Measurements from ENCODE around the gene STEAP4. TPM values are rescaled to one million over a fixed set of nuclear protein-coding genes. Genes with fewer than 3 reads are reported as not detected.

Gene STEAP4
- total and polyA plus RNA-seq, 12 donors: 0.33 to 338 (median 200) TPM

- WGBS, 4 donors: 31 to 50% (median 40%) methylated on average over 2 of the region's 2 CpGs
- Histone ChIP-seq H3K36me3 (replicated peaks in 1 of 2) (no peaks in the 10 kb centered on the region), H3K9me3 (replicated peaks in 1 of 3) (no peaks in the 10 kb centered on the region), H3K4me1 (replicated peaks in 1 of 2) (peaks cover 12 to 16% of the 10 kb centered on the region in 2 donors), H3K4me3 (no peak overlapping the region), H3K27ac (peak overlapping the region in 3 of 5 donors; percentile 16 to 50 (median 36)), H3K27me3 (no peaks in the 10 kb centered on the region)
- intact Hi-C loops (cut with DNase I): no loop called here
- DNase-seq: no peak
- TF ChIP-seq POLR2A (IDR thresholded peaks at IDR 0.05) (no peak), CTCF (IDR thresholded peaks at IDR 0.05) (no peak)
These were observed 32.7 kb upstream of the STEAP4 start for GRCh38 chr7:88339195-88339922.

- Histone ChIP-seq H3K9me3 (replicated peaks in 1 of 3) (no peaks in the 10 kb centered on the region), H3K36me3 (replicated peaks in 1 of 2) (no peaks in the 10 kb centered on the region), H3K27me3 (no peaks in the 10 kb centered on the region), H3K27ac (peak overlapping the region in 4 of 5 donors; percentile 16 to 50 (median 30)), H3K4me3 (no peak overlapping the region), H3K4me1 (replicated peaks in 1 of 2) (peaks cover 12 to 16% of the 10 kb centered on the region in 2 donors)
- TF ChIP-seq POLR2A (IDR thresholded peaks at IDR 0.05) (no peak), CTCF (IDR thresholded peaks at IDR 0.05) (no peak)
- no peak for DNase-seq
- WGBS, 4 donors: 84 to 95% (median 88%) methylated on average over 6 of the region's 6 CpGs
- intact Hi-C loops (cut with DNase I): no loop called here
These were observed 31.8 kb upstream of the STEAP4 start for GRCh38 chr7:88338503-88338902.

- H3K27ac ChIP-seq: no peak overlapping the region
- no peaks in the 10 kb centered on the region for H3K36me3 ChIP-seq (replicated peaks in 1 of 2)
- H3K4me1 ChIP-seq (replicated peaks in 1 of 2): peaks cover 12 to 16% of the 10 kb centered on the region in 2 donors
- DNase-seq: no peak
- no peak overlapping the region for H3K4me3 ChIP-seq
- TF ChIP-seq POLR2A (IDR thresholded peaks at IDR 0.05) (no peak), CTCF (IDR thresholded peaks at IDR 0.05) (no peak)
- intact Hi-C loops (cut with DNase I): no loop called here
- H3K9me3 ChIP-seq (replicated peaks in 1 of 3): no peaks in the 10 kb centered on the region
- no peaks in the 10 kb centered on the region for H3K27me3 ChIP-seq
These were observed 30.9 kb upstream of the STEAP4 start for GRCh38 chr7:88337572-88337971.

- TF ChIP-seq CTCF (IDR thresholded peaks at IDR 0.05) (no peak), POLR2A (IDR thresholded peaks at IDR 0.05) (no peak)
- Histone ChIP-seq H3K27ac (peak overlapping the region in 1 of 5 donors; percentile 55), H3K4me1 (replicated peaks in 1 of 2) (peaks cover 0 to 5% of the 10 kb centered on the region in 2 donors), H3K9me3 (replicated peaks in 1 of 3) (no peaks in the 10 kb centered on the region), H3K36me3 (replicated peaks in 1 of 2) (no peaks in the 10 kb centered on the region), H3K4me3 (no peak overlapping the region), H3K27me3 (no peaks in the 10 kb centered on the region)
- no peak for DNase-seq
- intact Hi-C loops (cut with DNase I): no loop called here
These were observed 24.6 kb upstream of the STEAP4 start for GRCh38 chr7:88331322-88331721.
